ENCODE results near the gene CYP4V2. TPM values are rescaled to one million over a fixed set of nuclear protein-coding genes. Genes with fewer than 3 reads are reported as not detected.

The CYP4V2 gene
- 10 to 100 TPM in 2 of 12 donors, 1 to 10 TPM in 9, not detected in 1; 3.0 to 25.7 (median 5.6) TPM for polyA plus RNA-seq (ENCODE audit: insufficient read length in 12 of 12)
- long read RNA-seq, donor 1, partial matches to known transcripts, result 0 of 4 reads
- long read RNA-seq, donor 1, other reads (novel, unspliced or antisense), result 0 of 4 reads
- long read RNA-seq, donor 2, result 0 reads
- long read RNA-seq, donor 3, result 0 reads
- long read RNA-seq, donor 4, result 0 reads
- long read RNA-seq, donor 5, partial matches to known transcripts, result 0 of 1 reads
- long read RNA-seq, donor 5, other reads (novel, unspliced or antisense), result 0 of 1 reads
- long read RNA-seq, donor 6, partial matches to known transcripts, result 0 of 1 reads
- long read RNA-seq, donor 6, other reads (novel, unspliced or antisense), result 0 of 1 reads
- long read RNA-seq, donor 7, partial matches to known transcripts, result 0 of 1 reads
- long read RNA-seq, donor 7, other reads (novel, unspliced or antisense), result 0 of 1 reads
- long read RNA-seq, donor 8, result 0 reads
- long read RNA-seq, donor 9, result 0 reads
- long read RNA-seq, donor 10, result 0 reads
- long read RNA-seq, donor 11, result 0 reads

DNA sequence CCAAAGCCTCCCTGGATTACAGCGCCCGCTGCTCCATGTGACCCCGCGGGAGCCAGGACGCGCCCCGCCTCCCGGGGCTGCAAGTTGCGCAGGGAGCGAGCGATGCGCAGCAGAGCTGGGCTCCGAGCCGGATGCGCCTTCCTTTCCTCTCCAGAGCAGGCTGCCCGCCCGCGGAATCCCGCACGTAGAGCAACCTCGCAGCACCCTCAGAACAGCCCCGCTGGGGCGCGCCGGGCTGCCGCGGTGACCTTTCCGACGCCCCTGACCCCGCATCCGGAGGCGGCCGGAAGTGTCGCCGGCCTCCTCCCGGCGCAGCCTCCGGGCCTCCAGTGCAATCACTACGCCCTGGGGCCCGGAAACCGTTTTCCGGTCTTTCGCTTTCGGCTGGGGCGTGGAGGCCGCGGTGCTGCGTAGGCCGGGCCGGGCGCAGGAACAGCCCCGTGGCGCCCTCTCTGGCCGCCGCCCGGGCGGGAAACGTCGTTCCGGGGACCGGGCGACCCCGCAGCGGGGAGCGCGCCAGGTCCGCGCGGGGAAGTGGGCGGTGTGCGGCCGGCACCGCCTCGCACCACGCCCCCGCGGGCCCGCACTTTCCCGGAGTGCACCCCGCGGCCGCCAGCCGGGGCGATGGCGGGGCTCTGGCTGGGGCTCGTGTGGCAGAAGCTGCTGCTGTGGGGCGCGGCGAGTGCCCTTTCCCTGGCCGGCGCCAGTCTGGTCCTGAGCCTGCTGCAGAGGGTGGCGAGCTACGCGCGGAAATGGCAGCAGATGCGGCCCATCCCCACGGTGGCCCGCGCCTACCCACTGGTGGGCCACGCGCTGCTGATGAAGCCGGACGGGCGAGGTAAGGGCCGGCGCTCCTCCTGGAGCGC lies at the start of gene CYP4V2:
CYP4V2 (plus strand) TSS at position 368 of the 866 bp plus-strand sequence; CDS start at position 625, 257 bp downstream.
- DNase-seq, result peak; percentile 61

DNA sequence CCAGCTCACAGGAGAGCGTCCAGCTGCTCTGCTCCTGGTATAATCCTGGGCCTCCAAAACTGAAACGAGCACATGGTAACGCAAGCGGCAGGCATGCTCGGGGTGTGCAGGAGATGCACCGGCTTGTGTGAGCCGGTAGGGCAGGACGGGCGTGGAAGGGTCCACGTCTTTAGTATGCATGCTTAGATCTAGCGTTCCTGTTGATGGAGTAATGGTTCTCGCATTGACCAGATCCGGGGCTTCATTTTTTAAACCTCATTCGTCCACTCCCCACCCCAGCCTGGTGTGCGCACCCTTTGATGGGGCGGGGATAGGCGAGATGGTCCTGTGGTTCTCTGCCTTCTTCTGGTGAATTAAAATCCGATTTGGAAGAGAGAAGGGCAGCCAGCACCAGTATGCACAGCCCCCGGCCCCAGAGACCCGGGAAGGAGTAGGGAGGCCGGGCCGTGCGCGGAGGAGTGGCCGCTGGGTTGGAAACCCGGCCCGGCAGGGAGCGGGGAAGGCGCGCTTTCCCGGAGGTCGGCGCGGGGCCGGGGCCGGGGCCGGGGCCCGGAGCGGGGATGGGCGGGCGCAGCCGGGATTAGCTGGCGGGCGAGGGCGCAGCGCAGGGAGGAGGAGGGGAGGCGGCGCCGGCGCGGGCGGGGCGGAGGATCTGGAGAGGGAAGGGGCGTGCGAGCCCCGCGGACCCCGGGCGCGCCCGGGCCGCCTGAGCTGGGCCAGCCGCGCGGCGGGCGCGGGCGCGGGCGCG lies 47.0 kb upstream of the CYP4V2 start:
- peak; percentile 67 for DNase-seq

DNA sequence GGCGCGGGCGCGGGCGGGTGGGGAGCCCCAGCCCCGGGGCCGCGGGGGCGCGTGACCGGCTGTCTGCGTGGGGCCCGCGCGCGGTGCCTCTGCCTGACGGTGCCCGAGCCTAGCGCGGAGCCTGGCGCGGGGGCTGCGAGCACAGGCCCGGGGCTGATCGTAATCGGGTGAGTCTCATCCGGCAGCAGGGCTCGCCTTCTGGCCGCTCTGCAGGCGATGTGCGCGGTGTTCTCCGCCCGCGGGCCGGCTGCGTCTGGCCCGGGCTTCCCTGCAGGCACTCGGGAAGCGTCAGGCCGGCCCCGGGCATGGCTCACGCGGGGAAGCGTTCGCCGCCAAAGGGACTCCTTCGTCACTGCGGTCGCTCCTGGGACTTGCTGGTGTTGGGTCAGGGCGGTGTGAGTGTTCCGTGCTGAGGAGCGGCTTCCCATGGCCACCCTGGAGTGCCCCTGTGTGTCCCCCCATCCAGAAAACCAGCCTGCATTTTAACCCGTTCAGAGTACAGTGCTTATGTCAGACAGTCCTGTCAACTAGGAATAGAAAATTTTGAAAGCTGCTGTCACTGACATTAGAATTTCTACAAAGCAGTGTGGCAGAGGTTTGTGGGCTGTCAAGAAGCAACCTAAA lies 46.3 kb upstream of the CYP4V2 start:
- peak; percentile 46 for DNase-seq

DNA sequence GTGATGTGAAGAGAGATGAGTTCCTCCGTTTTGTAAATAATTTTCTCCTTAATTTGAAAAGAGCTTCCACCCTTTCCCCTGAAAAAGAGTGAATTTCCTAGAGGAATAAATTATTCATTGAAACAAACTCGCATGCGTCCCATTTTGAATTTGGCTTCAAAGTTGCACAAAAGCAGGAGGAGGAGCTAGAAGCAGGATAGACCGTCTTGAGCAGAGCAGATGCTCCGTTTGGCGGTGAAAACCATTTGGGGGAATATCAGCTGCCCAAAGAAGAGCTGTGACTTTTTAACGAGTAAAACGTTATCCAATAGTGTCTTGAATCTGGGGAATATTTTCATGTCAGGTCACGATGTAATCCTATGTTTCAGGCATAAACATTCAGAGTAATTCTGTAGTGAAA lies 44.9 kb upstream of the CYP4V2 start:
- DNase-seq, result no peak

DNA sequence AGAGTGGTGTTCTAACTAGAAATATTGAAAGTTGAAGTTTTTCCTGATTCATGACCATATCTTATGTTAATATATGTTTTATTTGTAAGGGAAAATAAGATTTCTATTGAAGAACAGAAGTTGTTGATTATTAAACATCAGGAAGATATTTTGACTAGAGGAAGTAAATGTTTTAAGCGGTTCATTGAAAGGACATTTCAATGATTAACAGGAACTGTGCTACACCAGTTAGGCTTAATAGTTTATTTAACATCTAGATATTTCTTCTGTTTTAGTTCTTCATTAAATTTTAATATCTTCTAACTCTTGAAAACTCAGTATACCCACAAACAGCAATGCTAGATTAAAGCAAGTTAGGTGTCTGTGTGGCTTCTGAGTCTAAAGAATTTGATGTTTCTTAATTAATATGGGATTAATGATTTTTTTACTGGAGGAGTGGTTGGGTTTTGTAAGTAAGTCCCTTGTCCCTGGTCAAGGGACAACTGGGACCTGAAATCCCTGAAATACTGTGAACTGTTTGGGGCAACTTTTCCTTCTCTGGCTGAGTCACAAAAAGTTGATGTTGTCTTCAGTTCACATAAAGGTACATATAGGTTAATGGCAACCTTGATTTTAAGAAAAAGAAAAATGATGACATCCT lies 42.9 kb upstream of the CYP4V2 start:
- DNase-seq, result no peak

DNA sequence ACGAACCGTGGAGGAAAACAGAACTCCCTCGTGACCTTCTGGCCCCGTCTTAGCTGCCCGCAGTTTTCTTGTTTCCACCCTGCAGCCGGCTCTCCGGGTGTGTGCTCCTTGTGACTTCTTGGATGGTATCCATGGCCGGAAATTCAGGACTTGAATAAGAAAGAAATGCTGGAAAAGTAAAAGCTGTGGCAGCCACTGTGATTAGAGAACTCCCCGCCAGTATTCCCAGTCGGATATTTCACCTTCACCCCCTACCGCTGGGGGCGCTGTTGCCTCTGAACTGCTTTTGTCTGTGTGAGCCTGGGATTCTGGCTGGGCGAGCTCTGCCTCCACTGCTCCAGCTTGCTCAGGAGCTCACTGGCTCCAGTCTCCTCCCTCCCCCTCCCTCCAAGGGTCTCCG lies 41.5 kb upstream of the CYP4V2 start:
- peak; percentile 46 for DNase-seq

DNA sequence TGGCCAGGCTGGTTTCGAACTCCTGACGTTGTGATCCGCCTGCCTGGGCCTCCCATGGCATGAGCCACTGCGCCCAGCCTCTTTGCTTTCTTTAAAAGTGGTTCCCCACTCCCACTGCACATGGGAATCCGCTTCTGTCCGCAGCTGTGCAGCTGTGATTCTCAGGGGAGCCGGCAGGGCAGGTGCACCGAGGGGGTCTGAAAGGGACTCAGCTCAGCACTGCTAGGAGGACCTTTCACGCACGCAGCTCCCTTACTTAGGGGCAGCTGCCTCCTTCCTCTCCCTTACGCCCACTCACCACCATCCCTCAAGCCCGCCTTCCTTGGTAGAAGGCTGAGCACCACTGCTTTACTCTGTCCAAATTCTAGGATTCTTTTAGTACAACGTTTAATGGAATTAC lies 40.4 kb upstream of the CYP4V2 start:
- DNase-seq, result no peak

DNA sequence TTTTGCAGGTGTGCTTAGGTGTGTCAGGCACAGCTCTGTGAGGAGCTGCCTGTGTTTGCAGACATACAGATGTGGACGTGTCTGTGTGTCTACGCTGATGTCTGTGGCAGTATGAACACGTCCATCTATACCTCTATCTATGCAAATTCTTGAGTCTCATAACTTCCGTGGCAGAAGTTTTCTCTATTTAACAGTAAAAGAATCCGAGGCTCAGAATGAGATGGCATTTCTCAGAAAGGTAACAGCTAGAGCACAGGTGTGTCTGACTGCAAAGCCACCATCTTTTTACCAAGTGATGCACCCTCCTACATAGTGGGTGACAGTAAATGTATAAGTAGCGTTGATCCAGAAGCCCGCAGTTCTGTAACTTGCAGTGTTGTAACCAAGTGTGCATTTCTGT lies 39.9 kb upstream of the CYP4V2 start:
- no peak for DNase-seq

DNA sequence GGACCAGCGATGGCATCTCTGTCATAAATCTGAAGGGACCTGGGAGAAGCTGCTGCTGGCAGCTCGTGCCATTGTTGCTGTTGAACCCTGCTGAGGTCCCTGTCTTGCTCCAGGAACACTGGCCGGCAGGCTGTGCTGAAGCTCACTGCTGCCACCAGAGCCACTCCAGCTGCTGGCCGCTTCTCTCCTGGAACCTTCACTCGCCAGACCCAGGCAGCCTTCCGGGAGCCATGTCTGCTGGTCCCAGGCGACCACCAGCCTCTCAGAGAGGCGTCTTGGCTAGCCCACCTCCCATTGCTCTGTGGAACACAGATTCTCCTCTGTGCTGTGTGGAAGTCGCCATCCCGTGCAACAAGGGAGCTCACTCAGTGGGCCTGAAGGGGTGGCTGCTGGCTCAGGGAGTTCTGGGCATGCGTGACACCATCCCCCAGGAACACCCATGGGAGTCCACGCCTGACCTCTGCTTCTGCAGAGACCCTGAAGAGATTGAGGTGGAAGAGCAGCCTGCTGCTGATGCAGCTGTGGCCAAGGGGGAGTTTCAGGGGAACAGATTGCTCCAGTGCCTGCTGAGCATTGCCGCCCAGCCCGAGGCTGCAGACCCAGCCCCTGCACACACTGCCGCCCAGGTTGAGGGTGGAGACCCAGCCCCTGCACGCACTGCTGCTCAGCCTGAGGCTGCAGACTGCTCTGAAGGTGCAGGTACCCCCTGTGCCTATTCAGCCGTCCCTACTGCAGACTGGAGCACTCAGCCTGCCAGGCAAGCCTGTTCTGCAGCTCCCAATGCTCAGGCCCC lies 33.1 kb upstream of the CYP4V2 start:
- DNase-seq, result no peak

DNA sequence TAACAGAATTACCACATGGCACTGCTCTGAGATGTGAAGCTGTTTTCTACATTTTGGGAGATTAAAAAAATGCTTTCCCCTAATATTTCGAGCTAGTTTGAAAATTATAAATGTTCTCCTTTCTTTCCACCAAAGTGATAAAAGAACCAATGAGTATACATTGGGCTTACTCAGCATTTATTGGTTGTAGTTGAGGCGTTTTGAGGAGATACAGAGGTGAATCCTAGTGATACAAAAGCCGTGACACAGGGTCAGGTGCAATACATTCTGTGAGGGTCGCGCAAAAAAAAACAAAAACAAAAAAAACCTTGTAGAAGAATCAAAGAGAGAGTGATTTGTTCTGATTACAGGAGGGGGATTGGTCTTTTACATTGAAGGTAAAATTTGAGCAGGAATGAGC lies 32.4 kb upstream of the CYP4V2 start:
- DNase-seq, result no peak

DNA sequence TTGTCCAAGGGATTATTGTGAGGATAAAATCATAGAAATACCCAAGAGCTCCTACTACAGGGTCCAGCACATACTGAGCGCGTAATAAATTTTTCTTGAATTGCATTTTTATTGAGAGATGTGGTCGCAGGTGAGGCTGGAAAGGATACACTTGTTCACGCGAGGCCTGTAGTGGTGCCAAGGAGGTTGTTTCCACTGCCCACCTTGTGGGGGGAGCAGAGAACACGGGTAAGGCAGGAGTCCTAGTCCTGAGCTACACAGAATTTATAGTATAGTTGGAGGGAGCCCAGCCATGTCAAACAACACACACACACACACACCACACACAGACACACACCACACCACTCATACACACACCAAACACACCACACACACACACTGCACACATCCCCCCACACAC lies 31.8 kb upstream of the CYP4V2 start:
- DNase-seq, result no peak

DNA sequence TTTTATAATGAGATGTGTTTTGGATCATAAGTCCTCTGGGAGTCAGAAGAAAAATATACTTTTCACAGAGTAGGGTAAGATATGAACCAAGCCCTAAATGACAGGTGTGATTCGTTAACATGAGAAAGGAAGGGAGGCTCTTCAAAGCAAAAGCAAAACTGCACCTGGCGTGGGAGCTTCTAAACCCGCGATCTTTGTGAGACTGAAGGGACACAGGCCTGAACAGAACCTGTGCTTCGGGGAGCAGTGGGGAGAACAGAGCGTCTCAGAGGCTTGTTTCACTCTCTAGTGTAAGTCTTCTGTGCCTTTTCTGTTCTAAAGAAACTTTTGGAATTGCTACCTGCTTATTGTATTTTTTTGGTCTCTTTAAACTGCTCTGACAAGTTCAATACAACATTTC lies 30.2 kb upstream of the CYP4V2 start:
- no peak for DNase-seq

DNA sequence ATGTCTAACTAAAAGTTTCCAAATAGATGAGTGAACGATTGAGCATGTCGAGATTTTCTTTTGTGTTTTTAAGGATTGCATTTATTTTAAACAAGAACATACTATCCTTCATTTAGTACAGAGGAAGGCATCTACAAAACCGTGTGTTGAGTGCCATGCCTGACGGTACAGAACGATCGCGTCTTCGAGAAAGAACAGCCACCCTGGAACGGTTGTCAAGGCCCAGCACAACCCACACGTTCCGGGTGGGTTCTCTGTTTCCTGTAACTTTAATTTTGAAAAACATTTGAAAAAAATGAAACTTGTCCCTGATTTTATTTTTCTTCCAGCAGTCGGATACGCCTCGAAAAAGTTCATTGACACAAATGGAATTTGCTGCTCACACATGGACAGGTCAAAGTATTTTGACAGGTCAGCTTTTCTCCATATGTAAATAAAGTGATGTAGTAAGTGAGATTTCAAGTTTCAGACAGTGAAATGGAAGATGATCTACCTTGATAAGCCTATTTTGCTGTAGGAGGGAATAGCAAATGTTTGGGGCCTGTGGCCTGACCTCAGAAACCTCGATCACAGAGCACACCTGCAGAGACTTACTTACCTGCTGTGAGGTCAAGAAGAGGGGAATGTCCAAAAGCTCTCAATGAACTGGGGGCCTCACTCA lies 24.4 kb upstream of the CYP4V2 start:
- no peak for DNase-seq

DNA sequence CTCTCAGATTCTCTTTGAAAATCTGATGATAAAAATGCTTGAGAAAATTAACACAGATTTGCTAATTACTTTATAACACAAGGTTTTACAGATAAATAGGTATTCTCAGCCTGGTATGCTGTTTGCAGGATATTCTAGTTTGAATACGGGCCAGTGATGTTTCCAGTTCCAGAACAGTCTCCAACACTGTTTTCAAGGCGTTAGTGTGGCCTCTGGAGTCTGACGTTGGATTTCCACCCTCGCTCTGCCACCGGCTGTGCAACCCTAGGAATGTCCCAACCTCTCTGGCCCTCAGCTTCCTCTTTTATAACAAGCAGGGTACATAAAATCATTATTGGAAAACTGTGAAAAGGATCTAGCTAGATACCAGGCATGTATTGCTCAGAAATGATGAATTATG lies 23.8 kb upstream of the CYP4V2 start:
- no peak for DNase-seq

DNA sequence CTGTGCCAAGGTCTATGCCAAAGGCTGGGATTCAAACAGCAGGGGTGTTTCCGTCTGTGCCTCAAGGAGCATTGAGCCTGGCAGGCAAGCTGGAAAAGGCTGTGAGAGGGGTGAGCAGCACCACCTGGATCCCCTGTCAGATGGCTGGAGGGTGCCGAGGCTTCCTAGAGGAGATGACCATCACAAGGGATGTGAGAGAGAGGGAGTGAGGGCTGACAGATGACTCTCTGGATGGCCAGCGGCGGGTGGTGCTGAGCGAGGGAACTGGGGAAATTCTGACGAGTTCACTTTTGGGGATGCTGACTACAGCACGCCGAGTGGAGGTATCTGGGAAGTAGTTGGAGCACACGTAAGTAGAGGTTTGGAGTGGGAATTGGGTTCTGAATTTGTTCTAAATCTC lies 22.6 kb upstream of the CYP4V2 start:
- no peak for DNase-seq

DNA sequence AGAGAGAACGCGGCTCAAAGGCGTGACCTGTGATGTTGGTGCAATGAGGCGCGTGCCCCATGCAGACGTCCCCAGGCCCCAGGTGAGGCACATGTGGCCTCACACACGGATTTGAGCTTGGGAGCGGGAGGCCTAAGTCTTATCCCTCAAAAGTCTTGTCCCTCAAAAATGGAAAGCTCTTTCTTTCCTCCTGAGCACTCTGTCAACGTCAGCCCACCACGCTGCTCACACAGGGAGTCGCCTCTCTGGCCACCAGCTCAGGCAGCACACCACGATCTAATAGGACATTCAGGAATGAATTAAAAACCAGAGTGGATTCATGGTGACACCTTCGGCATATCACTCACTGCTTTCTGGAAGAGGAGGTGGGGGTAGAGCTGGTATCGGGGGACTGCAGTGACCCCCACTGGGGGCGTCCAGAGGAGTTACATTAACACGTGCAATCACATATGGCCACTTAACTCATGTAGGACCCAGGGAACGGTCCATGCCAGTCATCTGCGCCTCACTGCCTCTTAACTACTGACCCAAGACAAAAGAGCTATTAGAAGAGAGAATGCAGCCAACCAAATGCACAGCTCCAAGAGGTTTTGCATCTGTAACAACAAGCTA lies 21.9 kb upstream of the CYP4V2 start:
- DNase-seq, result no peak

DNA sequence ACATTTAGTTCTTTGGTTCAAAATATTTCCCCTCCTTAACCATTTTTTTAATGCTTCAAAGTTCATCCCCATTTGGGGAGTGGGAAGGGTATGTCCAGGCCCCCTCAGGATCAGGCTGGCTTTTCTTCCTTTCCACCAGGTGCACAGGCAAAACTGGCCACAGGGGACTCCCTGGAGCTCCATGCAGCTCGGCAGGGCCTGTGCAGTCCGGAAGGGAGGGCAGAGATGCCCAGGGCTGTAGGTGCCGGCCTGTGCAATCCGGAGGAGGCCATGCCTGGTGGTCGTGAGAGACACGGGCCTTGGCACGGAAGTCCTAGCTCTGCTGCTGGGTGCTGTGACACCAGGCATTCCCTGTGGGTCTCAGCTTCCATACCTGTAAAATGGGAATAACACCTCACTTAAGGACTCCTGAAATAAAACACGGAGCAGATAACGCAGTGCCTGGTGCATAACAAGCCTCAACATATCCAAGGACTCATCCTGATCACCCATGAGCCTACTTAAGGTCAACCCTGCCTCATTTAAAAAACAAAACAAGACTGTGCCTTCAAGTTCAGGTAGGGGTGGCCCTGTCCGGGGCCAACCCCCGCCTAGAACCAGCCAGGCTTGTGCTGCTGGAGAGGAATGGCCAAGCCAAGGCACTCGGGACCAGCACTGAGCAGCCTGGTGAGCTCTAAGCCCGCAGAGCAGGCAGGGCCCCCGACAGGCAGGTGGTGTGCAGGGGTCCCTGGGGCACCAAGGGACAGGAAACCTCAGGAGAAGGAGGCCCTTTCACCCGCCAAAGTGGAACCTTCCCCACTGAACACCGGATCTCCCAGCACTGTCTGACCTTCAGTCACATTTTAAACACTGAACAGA lies 21.2 kb upstream of the CYP4V2 start:
- DNase-seq, result no peak

DNA sequence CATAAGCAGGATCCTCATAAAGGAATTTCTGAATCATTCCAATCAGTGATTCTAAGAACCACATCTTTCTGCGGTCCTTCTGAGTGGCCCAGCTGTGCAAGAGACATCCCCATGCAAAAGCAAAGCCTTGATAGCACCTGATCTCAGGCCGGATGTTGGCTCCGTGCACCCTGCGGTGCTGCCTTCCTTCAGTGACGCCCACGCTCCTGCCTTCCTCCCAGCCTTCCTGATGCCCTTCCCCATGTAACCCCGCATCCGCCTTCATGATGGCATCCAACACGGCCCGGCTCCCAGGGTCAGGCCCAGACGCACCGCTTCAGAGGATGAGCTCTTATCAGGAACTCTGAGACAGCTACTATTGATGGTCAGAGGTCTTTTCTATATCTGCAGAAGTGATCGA lies 20.4 kb upstream of the CYP4V2 start:
- DNase-seq, result no peak
